GM06990 (cell line): ENCODE measurements around the gene PASK.

Experiments
- DNase-seq: peaks from one replicate; pipeline ENCODE4 v3.0.0-alpha.2; 2011; ENCODE audit not compliant: insufficient read length; ENCODE audit errors: extremely low read depth
- H3K27me3 ChIP-seq: replicated peaks from 2 replicates; pipeline ENCODE4 v1.6.0; 2011; ENCODE audit warnings: low read length; ENCODE audit not compliant: control insufficient read depth, insufficient read depth
- H3K36me3 ChIP-seq: 2 replicates; pipeline ENCODE4 v1.5.1; 2011; ENCODE audit warnings: low read length; ENCODE audit not compliant: control insufficient read depth, insufficient read depth
- H3K4me3 ChIP-seq: replicated peaks from 2 replicates; pipeline ENCODE4 v1.5.1; 2011; ENCODE audit warnings: low read depth, mild to moderate bottlenecking, control low read depth, low read length
- CTCF ChIP-seq: IDR thresholded peaks from 2 replicates; pipeline ENCODE4 v1.5.1; 2011; ENCODE audit warnings: low read length, control low read depth, mild to moderate bottlenecking, inconsistent platforms; ENCODE audit not compliant: insufficient read depth, poor library complexity, severe bottlenecking

PASK gene

GRCh38 chr2:241194811-241195210 is 45.5 kb upstream of the PASK start:
- H3K36me3 ChIP-seq = no peaks in the 10 kb centered on the region
- no peak overlapping the region for H3K4me3 ChIP-seq
- H3K27me3 ChIP-seq = no peaks in the 10 kb centered on the region; the same call in 1 of the 2 replicates
- no peak for TF ChIP-seq CTCF
- DNase-seq = no peak

- H3K36me3 ChIP-seq = no peaks in the 10 kb centered on the region
- H3K4me3 ChIP-seq = no peak overlapping the region
- no peaks in the 10 kb centered on the region; the same call in 1 of the 2 replicates for H3K27me3 ChIP-seq
- TF ChIP-seq CTCF = no peak
- no peak for DNase-seq
Observed at GRCh38 chr2:241193271-241193670, 44.0 kb upstream of the PASK start.

- Histone ChIP-seq H3K36me3 (no peaks in the 10 kb centered on the region), H3K4me3 (no peak overlapping the region), H3K27me3 (no peaks in the 10 kb centered on the region; the same call in 1 of the 2 replicates)
- DNase-seq = no peak
- no peak for TF ChIP-seq CTCF
Observed at GRCh38 chr2:241191081-241191480, 41.8 kb upstream of the PASK start.

- DNase-seq = no peak
Observed at GRCh38 chr2:241190291-241190981, 41.2 kb upstream of the PASK start.

GRCh38 chr2:241189856-241190201 is 40.6 kb upstream of the PASK start:
- no peak for TF ChIP-seq CTCF
- Histone ChIP-seq H3K4me3 (no peak overlapping the region), H3K27me3 (no peaks in the 10 kb centered on the region; the same call in 1 of the 2 replicates), H3K36me3 (no peaks in the 10 kb centered on the region)
- DNase-seq = no peak

More at GRCh38 chr2:241190291-241190981, 41.2 kb upstream of the PASK start:
- Histone ChIP-seq H3K36me3 (no peaks in the 10 kb centered on the region), H3K27me3 (no peaks in the 10 kb centered on the region; the same call in 1 of the 2 replicates), H3K4me3 (no peak overlapping the region)
- TF ChIP-seq CTCF = no peak
